Suppressor macrophage treated with lipopolysaccharide for 1 hour (primary cell): ENCODE data around the gene B3GLCT.
"Not testable (repeated sequence)": the region's sequence is repeated elsewhere in the genome, so short reads cannot be mapped to it uniquely, and the experiment has no call there.

Source experiments
- DNase-seq, 3 donors: peaks; one replicate each; pipeline ENCODE4 v3.0.0-alpha.2; 2020 to 2022

Gene B3GLCT

GRCh38 chr13:31184981-31185645 lies 14.7 kb upstream of the B3GLCT start:
- no peak for DNase-seq

DNA sequence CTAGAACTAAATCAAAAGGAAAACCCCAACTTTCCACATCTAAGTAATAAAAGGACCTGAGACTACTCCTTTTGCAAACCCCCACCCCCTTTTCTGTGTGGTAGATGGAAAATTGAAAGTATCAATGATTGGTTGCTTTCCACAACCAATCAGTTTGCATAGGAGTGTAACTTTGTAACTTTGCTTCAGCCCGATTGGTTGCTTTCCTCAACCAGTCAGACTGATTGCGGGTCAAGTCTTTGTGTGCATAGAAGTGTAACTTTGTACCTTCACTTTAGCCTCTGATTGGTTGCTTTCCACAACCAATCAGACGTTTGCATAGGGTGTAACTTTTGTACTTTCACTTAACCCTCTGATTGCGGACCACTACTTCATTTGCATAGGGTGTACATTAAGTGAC lies 8.0 kb upstream of the B3GLCT start:
- peak in 2 of 3 donors; percentile 15 to 23 for DNase-seq

GRCh38 chr13:31192306-31192705 lies 7.5 kb upstream of the B3GLCT start:
- DNase-seq, result no peak

DNA sequence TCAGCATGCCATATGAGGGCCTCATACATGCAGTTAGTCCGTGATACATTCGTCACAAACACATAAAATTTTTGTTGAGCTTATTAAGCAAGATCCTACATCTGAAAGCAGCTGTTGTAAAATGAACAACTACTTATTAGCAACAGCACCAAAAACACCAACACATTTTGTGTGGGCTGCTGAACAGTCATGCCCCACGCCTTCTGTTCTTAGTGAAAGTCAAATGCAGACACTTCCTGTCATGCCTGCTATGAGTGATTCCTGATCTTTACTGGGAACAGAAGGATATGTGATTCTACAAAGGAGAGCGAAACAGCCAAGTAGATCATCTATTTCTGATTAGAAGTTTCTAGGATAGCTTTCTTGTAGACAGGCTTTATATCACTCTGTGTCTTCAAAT lies 4.2 kb upstream of the B3GLCT start:
- DNase-seq, result peak; percentile 60 to 80 (median 75)

- no peak for DNase-seq
Measured at GRCh38 chr13:31196992-31197391, 2.8 kb upstream of the B3GLCT start.

DNA sequence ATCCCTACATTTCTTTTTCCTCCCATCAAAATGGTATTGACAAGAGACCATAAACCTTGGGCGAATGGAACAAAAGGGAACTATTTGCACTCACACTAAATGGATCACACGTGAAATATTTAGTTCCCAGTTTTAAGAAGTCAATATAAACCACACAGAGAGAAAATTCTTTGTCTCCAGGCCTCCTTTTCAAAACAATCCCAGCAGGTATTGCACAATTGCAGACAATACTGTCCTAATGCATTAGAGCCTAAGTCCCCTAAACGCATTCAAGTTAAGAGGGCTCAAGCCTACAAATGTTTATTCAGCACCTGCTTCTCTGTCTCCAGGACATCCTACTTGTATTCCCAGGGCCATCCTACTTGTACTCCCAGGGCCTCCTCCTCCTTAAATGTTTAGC lies 1.3 kb upstream of the B3GLCT start:
- DNase-seq, result no peak

GRCh38 chr13:31199527-31199848 lies 287 bp upstream of the B3GLCT start:
- no peak for DNase-seq

DNA sequence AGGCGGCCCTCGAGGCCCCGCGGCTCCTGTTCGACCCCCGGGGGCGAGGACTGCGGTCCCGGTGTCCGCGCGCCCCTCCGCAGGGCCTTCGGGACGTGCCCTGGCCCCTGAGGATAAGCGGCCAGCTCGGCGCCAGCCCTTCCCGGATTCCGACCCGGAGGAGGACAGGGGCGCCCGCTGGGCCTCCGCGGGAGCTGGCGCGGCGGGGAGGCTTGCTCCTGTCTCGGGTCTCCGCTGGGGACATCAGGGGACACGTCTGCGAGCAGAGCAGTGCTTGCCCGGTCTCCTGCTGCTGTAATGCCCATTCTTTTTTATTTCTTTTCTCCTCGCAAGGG lies 829 bp downstream of the B3GLCT start:
- DNase-seq, result peak in 2 of 3 donors; percentile 50 to 58

- DNase-seq, result peak; percentile 38 to 45 (median 39)
Measured at GRCh38 chr13:31201341-31202031, 1.7 kb downstream of the B3GLCT start.

- DNase-seq, result peak; percentile 22 to 44 (median 31)
Measured at GRCh38 chr13:31204592-31204991, 4.8 kb downstream of the B3GLCT start.

DNA sequence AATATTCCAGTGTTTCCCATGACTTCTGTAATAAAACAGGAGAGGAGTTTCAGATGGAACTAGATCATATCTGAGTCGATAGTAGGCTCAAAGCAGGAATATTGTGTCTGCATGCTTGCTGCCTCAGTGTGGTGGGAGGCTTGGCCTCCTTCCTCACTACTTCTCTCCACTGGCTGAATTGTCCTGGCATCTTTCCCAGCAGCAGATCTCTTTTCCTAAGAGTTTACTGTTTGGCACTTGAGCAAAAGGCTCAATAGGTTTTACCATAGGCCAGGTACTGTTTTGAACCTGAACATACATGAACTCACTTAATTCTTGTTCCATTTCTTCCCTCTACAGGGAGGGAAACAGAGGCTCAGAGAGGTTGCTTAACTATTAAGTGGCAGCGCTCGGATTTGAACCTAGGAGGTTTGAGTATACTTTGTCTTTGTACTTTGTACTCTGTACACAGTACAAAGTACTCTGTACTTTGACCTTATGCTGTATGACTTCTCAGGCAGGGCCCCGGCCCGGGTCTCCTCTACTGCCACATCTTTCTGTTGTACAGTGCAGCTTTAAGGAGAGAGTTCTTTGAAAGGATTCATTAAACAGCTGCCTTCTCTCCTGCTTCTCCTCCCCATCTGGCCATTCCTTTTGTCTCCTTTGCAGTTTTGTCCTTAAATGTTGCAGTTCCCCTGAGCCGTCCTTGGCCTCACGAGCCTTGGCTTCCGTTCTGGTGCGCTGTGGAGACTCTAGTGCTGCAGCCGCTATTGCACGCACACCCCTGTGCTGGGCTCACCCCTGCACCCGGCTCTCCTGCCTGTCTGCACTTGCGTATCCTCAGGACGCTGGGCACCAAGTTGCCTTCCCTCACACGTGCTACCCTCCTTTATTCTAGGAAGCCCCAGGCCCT lies 8.1 kb downstream of the B3GLCT start:
- no peak for DNase-seq

DNA sequence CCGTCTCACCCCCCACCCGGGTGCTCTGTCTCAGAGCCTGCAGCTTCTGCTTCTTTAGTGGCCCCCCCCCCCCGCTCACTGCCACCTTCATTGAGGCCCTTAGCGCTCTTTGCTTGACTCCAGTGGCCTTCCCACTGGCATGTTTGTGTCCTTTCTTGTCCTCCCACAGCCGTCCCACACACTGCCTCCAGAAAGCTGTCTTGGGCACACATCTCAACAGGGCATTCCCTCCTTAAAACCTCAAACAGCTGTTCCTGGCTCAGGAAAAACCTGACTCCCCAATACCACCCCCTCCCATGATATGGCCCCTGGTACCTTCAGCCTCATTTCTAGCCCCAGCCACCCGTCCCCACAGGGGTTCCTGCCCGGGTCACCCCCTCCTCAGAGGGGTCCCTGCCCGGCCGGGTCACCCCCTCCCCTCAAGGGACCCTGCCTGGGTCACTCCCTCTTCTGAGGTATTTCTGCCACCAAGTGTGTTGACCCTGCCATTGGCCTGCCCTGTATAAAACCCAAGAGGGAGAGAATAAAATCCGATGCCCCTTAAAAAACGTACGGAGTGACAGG lies 8.9 kb downstream of the B3GLCT start:
- no peak for DNase-seq

DNA sequence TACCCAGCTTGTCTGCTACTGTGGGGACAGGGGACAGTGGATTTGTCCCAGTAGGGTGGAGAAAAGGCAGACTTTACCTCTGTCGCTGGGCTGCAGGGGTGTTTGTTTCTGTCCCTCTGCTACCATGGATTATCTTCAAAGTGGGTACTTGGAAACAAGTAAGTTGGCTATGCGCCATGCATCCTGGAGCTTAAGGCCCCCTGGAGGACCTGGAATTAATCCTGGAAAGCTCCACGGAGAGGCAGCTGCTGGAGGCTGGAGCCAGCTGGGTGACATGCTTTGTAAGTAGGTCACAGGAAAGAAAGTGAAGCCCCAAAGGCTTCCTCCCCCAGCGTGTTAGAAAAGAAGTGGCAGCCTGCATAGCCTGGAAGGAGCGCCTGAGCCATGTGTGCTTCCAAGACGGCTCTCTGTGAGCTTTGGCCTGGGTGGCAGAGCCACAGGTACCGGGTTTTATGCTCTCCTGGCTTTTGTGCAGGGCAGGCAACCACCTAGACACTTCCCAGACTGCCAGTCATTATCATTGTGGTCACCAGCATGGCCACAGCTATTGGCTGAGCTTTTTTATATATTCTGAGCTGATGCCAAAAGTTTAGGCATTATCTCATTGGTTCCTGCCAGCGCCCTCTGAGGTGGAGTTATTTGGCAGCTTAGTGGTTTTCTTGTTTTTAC lies 9.5 kb downstream of the B3GLCT start:
- no peak for DNase-seq

GRCh38 chr13:31209841-31210210 lies 10.1 kb downstream of the B3GLCT start:
- no peak for DNase-seq

- DNase-seq, result no peak
Measured at GRCh38 chr13:31213651-31214289, 14.0 kb downstream of the B3GLCT start.

- DNase-seq, result no peak
Measured at GRCh38 chr13:31214435-31214834, 14.7 kb downstream of the B3GLCT start.

GRCh38 chr13:31216916-31217315 lies 17.1 kb downstream of the B3GLCT start:
- not testable (repeated sequence) for DNase-seq

DNA sequence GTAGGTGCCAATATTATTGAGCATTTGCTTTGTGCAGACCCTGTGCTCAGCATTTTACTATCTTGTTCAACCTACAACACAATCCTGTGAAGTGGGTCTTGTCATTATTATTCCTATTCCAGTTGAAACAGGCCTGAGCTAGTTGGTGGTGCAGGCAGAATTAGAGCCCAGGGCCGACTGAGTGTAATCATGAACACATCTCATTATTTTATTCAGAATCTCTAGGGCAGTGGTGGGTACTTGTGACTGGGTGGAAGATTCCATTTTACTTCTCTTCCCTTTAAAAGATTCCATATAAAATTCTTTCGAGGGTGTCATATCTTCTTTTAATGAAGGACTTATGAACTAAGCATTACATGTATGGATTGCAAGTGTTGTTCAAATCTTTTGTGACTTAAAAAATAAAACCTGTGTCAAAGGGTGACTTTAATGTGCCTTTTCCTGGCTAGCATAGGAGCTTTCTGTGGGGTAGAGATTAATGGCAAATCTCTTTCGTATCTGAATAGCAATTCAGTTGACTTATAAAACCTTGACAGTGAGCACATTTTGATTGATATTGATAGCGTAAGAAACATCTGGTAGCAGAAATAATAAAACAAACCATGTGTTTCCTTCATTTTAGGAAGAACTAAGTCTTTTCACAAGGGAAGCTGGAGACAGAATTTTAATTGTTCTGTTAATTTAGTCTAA lies 20.3 kb downstream of the B3GLCT start:
- DNase-seq, result no peak

- no peak for DNase-seq
Measured at GRCh38 chr13:31221057-31221456, 21.3 kb downstream of the B3GLCT start.

- no peak for DNase-seq
Measured at GRCh38 chr13:31223215-31223614, 23.4 kb downstream of the B3GLCT start.

GRCh38 chr13:31223640-31224039 lies 23.9 kb downstream of the B3GLCT start:
- no peak for DNase-seq

DNA sequence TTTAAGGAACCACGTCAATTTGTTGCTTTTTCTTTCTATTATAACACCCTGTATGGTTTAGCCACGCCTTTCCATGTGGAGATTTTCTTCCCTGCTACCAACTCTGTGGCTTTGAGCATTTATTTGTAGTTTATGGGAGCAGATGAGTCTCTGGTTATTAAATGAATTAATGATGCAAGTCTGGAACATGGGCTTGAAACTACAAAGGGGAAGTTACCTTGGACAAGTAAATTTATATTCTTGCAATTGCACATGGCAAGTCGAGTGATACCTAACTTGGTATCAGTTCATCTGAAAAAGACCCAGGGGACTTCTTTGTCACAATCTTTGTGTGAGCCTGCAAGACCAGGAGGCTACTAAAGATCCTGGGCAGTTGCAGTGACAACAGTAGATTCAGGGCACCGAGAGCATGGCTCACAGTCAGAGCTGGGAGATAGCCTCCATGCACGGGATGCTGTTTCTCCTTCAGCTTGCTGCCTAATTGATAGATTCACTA lies 24.4 kb downstream of the B3GLCT start:
- DNase-seq, result no peak
